ENCODE results near the gene FAAP100.

GRCh38 chr17:81494626-81495377 is 57.4 kb downstream of the FAAP100 start:
- TF ChIP-seq CTCF (optimal IDR thresholded peaks at IDR 0.05 in 1 of 3, IDR thresholded peaks at IDR 0.05 in 1 of 3, conservative IDR thresholded peaks at IDR 0.05 in 1 of 3; ENCODE audit: extremely low read depth in 1 of 3, insufficient read depth in 2 of 3, low read length in 3 of 3) (no peak), EZH2 (IDR thresholded peaks at IDR 0.05; ENCODE audit: low read length) (no peak)
